A549 (cell line): ENCODE measurements around the gene MEOX1.

Source experiments
- BHLHE40 ChIP-seq: IDR thresholded peaks from 2 replicates; pipeline ENCODE4 v1.6.1; 2012; ENCODE audit warnings: low read depth, low read length, inconsistent platforms
- CTCF ChIP-seq: fragments of >200 bp; sonication (Bioruptor Twin); formaldehyde crosslinking; IDR thresholded peaks from 3 replicates; pipeline ENCODE4 v1.5.1; 2016
- GATA3 ChIP-seq: IDR thresholded peaks from 2 replicates; pipeline ENCODE4 v1.6.1; 2012; ENCODE audit warnings: borderline replicate concordance
- HDAC2 ChIP-seq: fragments of 200-600 bp; sonication (generic); IDR thresholded peaks from 2 replicates; pipeline ENCODE4 v1.6.1; 2016
- JUNB ChIP-seq: fragments of >200 bp; sonication (Bioruptor Twin); formaldehyde crosslinking; IDR thresholded peaks from 2 replicates; pipeline ENCODE4 v1.6.1; 2016
- KDM1A ChIP-seq: fragments of 200-600 bp; sonication (generic); IDR thresholded peaks from 2 replicates; pipeline ENCODE4 v1.6.1; 2016; ENCODE audit warnings: low read depth, mild to moderate bottlenecking
- MAZ ChIP-seq: fragments of 150-350 bp; IDR thresholded peaks from 2 replicates; pipeline ENCODE4 v1.6.1; 2014; ENCODE audit warnings: antibody characterized with exemption, low read depth, low read length, borderline replicate concordance
- POLR2A ChIP-seq: IDR thresholded peaks from 2 replicates; pipeline ENCODE4 v1.6.1; 2012; ENCODE audit warnings: mild to moderate bottlenecking, low read length
- RAD21 ChIP-seq, 2 experiments: fragments of >200 bp in 1 of 2; sonication (Bioruptor Twin) in 1 of 2; formaldehyde crosslinking in 1 of 2; IDR thresholded peaks in 1 of 2; conservative IDR thresholded peaks in 1 of 2; 2 replicates in 1 of 2; 3 replicates in 1 of 2; pipeline ENCODE4 v1.6.1; 2012 to 2018; ENCODE audit warnings: inconsistent platforms in 1 of 2
- USF2 ChIP-seq: fragments of 450-650 bp; IDR thresholded peaks from 2 replicates; pipeline ENCODE4 v1.6.1; 2014; ENCODE audit warnings: antibody characterized with exemption

- TF ChIP-seq KDM1A (no peak), MAZ (no peak), POLR2A (no peak), CTCF (no peak), RAD21 (conservative IDR thresholded peaks at IDR 0.05 in 1 of 2, IDR thresholded peaks at IDR 0.05 in 1 of 2) (no peak), USF2 (no peak), GATA3 (no peak), HDAC2 (no peak), JUNB (no peak), BHLHE40 (no peak)
These were observed 66.3 kb downstream of the MEOX1 start for GRCh38 chr17:43595466-43595865.
